GM13977 (cell line): Measurements from ENCODE around the gene SP100.
A peak's percentile ranks its signal among the peaks of the same experiment; 100 is the strongest.

ENCODE experiments used
- DNase-seq: peaks from one replicate; pipeline ENCODE4 v3.0.0; 2012; ENCODE audit warnings: low spot score
- in situ Hi-C: fragments of 300-500 bp; cut with MboI; formaldehyde crosslinking; loops from one replicate; pipeline ENCODE4 v1.12.0; 2022; ENCODE audit warnings: low sequenced_read_pairs, low pct_unique_long_range_greater_than_20kb, mixed read lengths, inconsistent platforms; ENCODE audit not compliant: unreplicated experiment
- TF ChIP-seq, protein P1 (sequence below): IDR thresholded peaks from 2 replicates; pipeline ENCODE4 v1.5.1; 2012; ENCODE audit warnings: mild to moderate bottlenecking, control low read depth; ENCODE audit not compliant: insufficient read depth; ENCODE audit errors: extremely low read depth, missing control alignments

The SP100 gene

DNA sequence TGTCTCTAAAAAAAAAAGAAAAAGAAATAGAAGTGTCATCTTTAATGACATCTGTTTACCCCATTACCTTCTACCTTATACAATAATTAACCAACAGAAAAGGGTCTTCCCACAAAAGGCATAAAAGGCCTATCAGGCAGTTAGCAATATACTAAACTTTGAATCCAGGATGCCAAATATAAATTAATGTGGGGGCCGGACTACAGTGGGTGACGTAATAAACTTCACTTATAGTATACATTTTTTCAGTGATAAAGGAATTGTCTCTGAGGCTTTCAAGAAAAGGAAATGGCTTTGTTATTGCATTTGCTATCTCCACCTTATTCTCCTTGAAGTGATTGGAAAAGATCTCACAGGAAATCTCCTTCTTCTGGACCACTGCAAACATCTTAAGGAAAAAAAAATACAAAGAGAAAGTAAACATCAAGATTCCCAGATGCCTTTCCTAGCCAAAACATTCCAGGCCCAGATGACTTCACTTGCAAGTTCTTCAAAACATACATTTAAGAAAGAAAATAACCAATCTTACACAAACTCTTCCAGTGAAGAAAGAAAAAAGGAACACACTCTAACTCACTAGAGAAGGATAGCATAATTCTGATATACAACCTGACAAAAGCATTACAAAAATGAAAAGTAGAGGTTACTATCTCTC, 170.5 kb downstream of the SP100 start:
- in situ Hi-C loops = no loop called here
- TF ChIP-seq, protein P1, sequence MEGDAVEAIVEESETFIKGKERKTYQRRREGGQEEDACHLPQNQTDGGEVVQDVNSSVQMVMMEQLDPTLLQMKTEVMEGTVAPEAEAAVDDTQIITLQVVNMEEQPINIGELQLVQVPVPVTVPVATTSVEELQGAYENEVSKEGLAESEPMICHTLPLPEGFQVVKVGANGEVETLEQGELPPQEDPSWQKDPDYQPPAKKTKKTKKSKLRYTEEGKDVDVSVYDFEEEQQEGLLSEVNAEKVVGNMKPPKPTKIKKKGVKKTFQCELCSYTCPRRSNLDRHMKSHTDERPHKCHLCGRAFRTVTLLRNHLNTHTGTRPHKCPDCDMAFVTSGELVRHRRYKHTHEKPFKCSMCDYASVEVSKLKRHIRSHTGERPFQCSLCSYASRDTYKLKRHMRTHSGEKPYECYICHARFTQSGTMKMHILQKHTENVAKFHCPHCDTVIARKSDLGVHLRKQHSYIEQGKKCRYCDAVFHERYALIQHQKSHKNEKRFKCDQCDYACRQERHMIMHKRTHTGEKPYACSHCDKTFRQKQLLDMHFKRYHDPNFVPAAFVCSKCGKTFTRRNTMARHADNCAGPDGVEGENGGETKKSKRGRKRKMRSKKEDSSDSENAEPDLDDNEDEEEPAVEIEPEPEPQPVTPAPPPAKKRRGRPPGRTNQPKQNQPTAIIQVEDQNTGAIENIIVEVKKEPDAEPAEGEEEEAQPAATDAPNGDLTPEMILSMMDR = no peak
- no peak for DNase-seq

DNA sequence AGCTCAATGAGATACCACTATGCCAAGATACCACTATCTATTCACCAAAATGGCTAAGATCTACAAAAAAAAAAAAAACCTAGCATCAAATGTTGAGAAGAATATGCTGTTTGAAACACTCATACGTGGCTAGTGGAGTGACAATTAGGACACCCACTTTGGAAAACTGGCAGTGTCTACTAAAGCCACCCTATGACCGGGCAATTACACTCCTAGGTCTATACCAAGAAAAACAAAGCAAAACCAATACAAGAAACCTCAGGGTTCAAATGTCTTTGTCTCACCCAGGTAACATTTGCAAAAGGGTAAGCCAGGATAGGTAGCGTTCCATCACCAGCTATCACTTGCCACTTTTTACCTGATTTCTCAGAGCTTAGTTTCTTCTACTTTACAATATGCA, 173.0 kb downstream of the SP100 start:
- DNase-seq = no peak
- in situ Hi-C loops = no loop called here

DNA sequence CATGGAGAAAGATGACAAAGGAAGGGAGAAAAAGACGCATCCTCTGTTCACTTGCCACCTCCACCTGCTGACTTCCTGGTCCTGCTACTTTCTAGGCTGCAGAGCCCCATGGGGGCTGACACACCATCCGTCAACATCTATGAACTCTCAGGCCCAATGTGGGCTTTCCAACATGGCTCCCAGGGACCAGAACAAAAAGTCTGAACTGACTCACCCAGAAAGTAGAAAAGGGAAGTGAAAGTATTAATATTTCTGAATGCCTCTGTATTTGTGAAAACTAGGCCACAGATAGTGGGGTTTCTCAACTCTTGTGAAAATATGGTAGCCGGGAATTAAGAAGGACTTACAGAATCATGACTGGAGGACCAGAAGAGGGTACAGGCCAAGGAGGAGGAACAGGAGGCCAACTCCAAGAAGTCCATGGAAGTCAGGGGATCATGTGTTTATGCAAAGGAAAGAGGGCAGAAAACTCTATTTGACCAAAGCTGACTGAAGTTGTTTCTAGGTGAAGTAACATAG, 173.6 kb downstream of the SP100 start:
- TF ChIP-seq, protein P1 = peak; percentile 6
- DNase-seq = peak; percentile 68
- in situ Hi-C loops = no loop called here

More for the DNA sequence above, 173.0 kb downstream of the SP100 start:
- TF ChIP-seq, protein P1 = no peak

DNA sequence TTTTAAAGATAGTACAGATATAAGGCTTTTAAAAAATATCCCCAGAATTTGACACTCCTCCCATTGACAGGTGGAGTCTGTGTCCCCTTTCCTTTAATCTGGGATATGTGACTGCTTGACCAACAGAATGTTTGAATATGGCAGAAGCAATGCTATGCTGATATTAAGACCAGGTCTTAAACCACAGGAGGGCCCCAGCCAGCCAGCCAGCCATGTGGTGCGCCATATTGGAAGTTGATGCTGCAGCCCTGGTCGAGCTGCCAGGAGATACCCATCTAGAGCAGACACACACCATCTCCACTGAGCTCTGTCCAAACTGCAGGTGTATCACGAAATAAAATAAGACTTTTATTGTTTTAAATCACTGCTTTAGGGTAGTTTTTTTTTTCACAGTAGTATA, 174.3 kb downstream of the SP100 start:
- in situ Hi-C loops = no loop called here
- TF ChIP-seq, protein P1 = no peak
- no peak for DNase-seq

DNA sequence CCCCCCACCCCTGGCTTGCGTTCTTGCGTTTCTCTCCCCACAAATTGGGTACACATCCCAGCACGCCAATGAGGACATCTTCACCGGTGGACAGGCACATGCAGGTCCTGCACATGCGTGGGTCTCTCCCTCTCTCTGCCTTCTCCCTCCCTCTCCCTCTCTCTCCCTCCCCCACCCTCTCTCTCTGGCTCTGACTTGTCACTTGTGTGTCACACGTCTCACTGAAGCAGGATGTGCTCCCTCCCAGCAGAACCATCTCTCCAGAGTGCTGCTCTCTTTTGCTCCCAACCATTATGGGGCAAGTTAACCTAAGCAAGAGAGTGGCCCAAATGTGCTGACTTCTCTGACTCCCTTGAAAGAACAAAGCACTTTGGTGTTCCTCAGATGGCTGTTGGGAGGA, 175.8 kb downstream of the SP100 start:
- TF ChIP-seq, protein P1 = no peak
- no peak for DNase-seq
- in situ Hi-C loops = no loop called here

DNA sequence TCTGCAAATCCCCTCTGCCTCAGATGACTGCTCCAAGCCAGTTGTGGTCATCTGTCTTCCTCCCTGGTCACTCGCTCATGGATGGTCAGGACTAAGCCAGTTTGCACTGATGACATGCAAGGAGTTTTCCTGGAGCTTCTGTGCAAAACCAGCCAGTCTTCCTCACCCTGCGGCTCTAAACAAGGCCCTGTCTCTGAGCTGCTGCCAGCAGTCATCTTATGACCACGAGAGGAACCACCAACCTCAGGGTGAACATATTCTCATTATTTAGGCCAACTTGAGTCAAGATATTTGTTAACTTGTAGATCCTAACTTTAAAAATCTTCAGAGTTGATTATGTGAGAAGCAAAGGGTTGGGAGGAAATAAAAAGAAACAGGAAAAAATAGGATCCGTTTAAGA, 176.8 kb downstream of the SP100 start:
- TF ChIP-seq, protein P1 = no peak
- DNase-seq = no peak
- in situ Hi-C loops = no loop called here
